Type B pancreatic cell (in vitro differentiated cells): Measurements from ENCODE around the gene EPOP. TPM values are rescaled to one million over a fixed set of nuclear protein-coding genes. Genes with fewer than 3 reads are reported as not detected.

ENCODE experiments used
- DNase-seq: peaks from one replicate; pipeline ENCODE4 v3.0.0; 2021; ENCODE audit warnings: mixed read lengths; ENCODE audit not compliant: unreplicated experiment; ENCODE audit errors: extremely low spot score
- H3K27ac Mint-ChIP-seq: 2 replicates; pipeline ENCODE4 v1.8.0; 2021; ENCODE audit warnings: mild to moderate bottlenecking, mixed read lengths
- H3K27me3 Mint-ChIP-seq: 2 replicates; pipeline ENCODE4 v1.8.0; 2021; ENCODE audit warnings: mixed read lengths
- H3K36me3 Mint-ChIP-seq: 2 replicates; pipeline ENCODE4 v1.8.0; 2021; ENCODE audit warnings: mixed read lengths
- H3K4me1 Mint-ChIP-seq: one replicate; pipeline ENCODE4 v1.8.0; 2021; ENCODE audit warnings: mixed read lengths; ENCODE audit not compliant: unreplicated experiment
- H3K4me3 Mint-ChIP-seq: 2 replicates; pipeline ENCODE4 v1.8.0; 2021; ENCODE audit warnings: mild to moderate bottlenecking, mixed read lengths
- H3K9me3 Mint-ChIP-seq: 2 replicates; pipeline ENCODE4 v1.8.0; 2021; ENCODE audit warnings: mixed read lengths
- total RNA-seq: library from RNA; stranded (reverse); gene quantifications from 2 replicates; pipeline ENCODE4 v1.2.1, GENCODE V29; 2021; ENCODE audit warnings: low replicate concordance
- TF ChIP-seq, protein P1 (sequence below): fragments of 200-600 bp; sonication (generic); conservative IDR thresholded peaks from 2 replicates; pipeline ENCODE4 v1.5.0; 2021; ENCODE audit warnings: antibody characterized with exemption, mild to moderate bottlenecking

The EPOP gene
- total RNA-seq, 1 donor from 2014 or later: 6.2 TPM

DNA sequence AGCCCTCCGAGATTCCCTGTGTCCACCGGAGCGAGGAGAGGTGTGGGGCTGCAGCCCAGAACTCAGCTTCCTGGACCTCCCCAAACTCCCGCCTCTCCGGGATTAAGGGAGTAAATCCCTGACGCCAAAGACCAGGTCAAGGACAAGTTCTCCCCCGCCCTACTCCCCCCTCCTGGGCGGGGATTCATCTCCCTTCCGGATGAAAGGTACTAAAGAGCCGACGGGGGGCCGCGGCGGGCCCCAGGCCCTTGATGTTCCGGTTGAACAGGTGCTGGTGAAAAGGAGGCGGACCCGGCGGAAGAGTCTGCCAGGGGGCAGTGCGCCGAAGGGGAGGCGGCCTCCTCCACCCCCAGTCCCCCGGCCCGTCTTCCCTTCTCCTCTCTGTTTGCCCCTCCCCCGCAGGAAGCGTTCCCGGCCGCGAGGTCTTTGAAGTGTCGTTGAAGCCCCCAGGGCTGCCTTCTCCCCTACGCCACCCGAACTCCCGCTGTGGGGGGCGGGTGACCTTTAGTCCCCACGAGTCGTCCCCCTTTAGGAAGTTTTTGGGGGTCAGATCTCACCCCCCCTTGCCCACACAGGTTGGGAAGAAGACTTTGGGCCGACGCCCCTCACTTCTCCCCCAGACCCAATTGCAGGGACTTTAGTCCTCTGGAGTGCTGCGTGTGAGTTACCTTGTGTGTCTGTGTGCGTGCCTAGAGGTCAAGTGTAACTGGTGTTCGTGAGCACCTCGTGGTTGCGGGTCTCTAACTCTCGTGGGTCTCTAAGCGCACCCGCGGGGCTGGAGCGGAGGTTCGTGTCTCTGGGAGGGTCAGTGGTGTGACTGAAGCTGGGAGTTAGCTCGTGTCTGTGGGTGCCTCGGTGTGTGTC is 29.2 kb upstream of the EPOP start:
- Mint-ChIP-seq H3K4me1 (peaks cover 32% of the 10 kb centered on the region), H3K4me3 (peak overlapping the region; percentile 95), H3K36me3 (no peaks in the 10 kb centered on the region), H3K27ac (peak overlapping the region; percentile 99), H3K27me3 (peaks cover 18% of the 10 kb centered on the region), H3K9me3 (no peaks in the 10 kb centered on the region)
- peak; percentile 87 for DNase-seq
- TF ChIP-seq, protein P1, sequence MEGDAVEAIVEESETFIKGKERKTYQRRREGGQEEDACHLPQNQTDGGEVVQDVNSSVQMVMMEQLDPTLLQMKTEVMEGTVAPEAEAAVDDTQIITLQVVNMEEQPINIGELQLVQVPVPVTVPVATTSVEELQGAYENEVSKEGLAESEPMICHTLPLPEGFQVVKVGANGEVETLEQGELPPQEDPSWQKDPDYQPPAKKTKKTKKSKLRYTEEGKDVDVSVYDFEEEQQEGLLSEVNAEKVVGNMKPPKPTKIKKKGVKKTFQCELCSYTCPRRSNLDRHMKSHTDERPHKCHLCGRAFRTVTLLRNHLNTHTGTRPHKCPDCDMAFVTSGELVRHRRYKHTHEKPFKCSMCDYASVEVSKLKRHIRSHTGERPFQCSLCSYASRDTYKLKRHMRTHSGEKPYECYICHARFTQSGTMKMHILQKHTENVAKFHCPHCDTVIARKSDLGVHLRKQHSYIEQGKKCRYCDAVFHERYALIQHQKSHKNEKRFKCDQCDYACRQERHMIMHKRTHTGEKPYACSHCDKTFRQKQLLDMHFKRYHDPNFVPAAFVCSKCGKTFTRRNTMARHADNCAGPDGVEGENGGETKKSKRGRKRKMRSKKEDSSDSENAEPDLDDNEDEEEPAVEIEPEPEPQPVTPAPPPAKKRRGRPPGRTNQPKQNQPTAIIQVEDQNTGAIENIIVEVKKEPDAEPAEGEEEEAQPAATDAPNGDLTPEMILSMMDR: peak; percentile 20

DNA sequence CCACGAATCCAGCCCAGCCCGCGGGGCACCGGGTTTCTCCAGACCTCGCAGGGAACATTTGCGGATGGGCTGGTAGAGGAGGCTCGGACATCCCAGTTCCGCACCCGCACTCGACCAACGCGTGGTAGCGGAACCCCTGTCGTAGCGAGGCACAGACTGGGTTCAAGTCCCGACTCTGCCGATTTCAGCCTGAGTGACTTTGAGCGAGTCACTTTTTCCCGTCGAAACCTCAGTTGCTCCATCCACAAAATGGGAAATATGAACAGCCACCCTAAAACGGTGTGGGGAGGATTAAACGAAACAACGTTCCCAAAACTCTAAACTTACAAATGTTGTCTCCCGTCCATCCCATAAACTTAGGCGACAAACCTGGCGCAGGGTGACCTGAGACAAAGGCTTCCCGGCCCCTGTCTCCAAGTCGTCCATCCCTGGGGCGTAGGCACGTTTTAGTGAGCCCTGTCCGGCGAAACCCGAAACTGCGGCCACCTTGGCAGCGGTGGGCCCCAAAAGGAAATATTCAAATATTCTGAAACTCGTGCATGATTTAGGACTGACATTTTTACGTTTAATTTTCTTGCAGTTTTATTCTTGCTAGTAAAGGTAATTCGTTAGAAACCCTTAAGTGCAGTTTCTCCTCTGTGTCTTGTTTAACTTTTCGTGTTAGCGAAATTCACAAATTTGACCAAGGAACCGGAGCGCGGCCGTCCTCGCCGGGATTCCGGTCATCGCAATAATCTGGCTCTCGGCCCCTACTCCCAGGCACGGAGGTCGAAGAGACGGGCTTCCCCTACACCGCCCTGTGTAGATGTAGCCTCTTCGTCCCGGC is 28.4 kb upstream of the EPOP start:
- Mint-ChIP-seq H3K36me3 (no peaks in the 10 kb centered on the region), H3K27ac (peak overlapping the region; percentile 99), H3K27me3 (peaks cover 20% of the 10 kb centered on the region), H3K9me3 (no peaks in the 10 kb centered on the region), H3K4me3 (peak overlapping the region; percentile 95), H3K4me1 (peaks cover 32% of the 10 kb centered on the region)
- DNase-seq: no peak
- TF ChIP-seq, protein P1: no peak

DNA sequence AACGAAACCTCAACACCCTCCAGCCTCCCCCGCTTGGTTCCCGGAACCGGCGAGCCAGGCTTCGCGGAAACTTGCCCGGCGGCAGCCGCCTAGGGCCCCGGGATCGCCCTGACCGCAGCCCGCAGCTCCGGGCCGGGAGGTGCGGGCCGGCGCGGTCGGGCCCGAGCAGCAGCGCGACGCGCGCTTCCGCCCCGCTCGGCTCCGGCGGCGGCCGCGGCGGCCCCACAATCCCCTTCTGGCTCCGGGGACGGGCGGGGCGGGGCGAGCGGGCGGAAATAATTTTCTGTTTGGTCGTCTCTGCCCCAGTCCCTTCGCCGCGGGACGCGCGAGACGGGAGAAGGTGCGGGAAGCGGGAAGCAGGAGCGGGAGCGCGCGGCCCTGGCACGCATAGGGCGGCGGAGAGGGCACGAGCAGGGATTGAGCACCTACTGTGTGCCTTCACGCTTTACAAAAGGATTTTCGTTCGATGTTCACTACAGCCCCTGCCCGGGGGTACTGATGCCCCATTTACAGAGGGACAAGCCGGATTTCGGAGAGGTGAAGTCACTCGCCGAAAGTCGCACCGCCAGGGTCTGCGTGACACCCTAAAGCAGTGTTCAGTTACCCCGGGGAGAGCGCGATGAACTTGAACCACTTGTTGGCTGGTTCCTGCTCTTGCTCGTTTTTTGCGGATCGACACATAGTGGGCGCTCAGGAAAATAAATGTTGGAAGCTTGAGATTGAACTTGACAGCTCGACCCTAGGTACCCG is 27.6 kb upstream of the EPOP start:
- TF ChIP-seq, protein P1: no peak
- Mint-ChIP-seq H3K9me3 (no peaks in the 10 kb centered on the region), H3K36me3 (no peaks in the 10 kb centered on the region), H3K27me3 (peaks cover 21% of the 10 kb centered on the region), H3K27ac (peak overlapping the region; percentile 99), H3K4me1 (peaks cover 31% of the 10 kb centered on the region), H3K4me3 (peak overlapping the region; percentile 95)
- DNase-seq: peak; percentile 85

- Mint-ChIP-seq H3K4me3 (peak overlapping the region; percentile 86), H3K36me3 (no peaks in the 10 kb centered on the region), H3K27me3 (peaks cover 28% of the 10 kb centered on the region), H3K4me1 (peaks cover 24% of the 10 kb centered on the region), H3K9me3 (no peaks in the 10 kb centered on the region), H3K27ac (peak overlapping the region; percentile 95)
- no peak for DNase-seq
- TF ChIP-seq, protein P1: no peak
These were observed 26.9 kb upstream of the EPOP start for GRCh38 chr17:38701504-38702165.

DNA sequence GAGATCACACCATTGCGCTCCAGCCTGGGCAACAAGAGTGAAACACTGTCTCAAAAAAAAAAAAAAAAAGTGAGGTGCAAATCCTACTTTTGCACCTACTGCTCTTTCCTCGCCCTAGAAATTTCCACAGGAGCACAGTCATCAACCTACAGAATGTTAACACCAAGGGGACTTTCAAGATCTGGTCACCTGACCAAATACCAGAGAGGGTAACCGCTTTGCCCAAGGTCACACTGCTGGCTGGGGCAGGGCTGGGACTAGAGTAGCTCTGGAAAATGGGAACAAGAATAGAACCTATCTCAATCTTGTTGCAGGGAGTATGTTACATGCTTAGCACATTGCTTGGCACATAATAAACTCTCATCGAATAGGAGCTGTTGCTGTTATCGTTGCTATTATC is 24.0 kb upstream of the EPOP start:
- TF ChIP-seq, protein P1: no peak
- no peak for DNase-seq
- H3K4me3 Mint-ChIP-seq: no peak overlapping the region
- H3K9me3 Mint-ChIP-seq: no peaks in the 10 kb centered on the region
- peak overlapping the region; percentile 95 for H3K27ac Mint-ChIP-seq
- H3K4me1 Mint-ChIP-seq: peaks cover 19% of the 10 kb centered on the region
- no peaks in the 10 kb centered on the region for H3K36me3 Mint-ChIP-seq
- H3K27me3 Mint-ChIP-seq: peaks cover 24% of the 10 kb centered on the region
